Prostate gland (tissue), 2 donors: ENCODE measurements around the gene UNC93A.
"Not testable (repeated sequence)": the region's sequence is repeated elsewhere in the genome, so short reads cannot be mapped to it uniquely, and the experiment has no call there.

Source experiments
- CTCF ChIP-seq, 4 experiments: fragments of 200-600 bp in 2 of 4; fragments of 450-650 bp in 2 of 4; sonication (generic) in 2 of 4; IDR thresholded peaks; 1 replicate in 3 of 4; 2 replicates in 1 of 4; pipeline ENCODE4 v1.5.1; 2016 to 2019; ENCODE audit warnings: antibody characterized with exemption in 4 of 4, mild to moderate bottlenecking in 2 of 4, moderate library complexity in 2 of 4
- POLR2A ChIP-seq: fragments of 450-650 bp; IDR thresholded peaks from one replicate; pipeline ENCODE4 v1.6.1; 2016; ENCODE audit warnings: antibody characterized with exemption, mild to moderate bottlenecking

- TF ChIP-seq CTCF (IDR thresholded peaks at IDR 0.05); POLR2A: not testable (repeated sequence)
Measured at GRCh38 chr6:167284565-167284964, 6.5 kb upstream of the UNC93A start.
